ENCODE data around the gene IL9R.
"Not testable (repeated sequence)": the region's sequence is repeated elsewhere in the genome, so short reads cannot be mapped to it uniquely, and the experiment has no call there.

The IL9R gene

GRCh38 chrX:155997436-155997835, at the start of gene IL9R:
TSS of gene IL9R (plus strand) at chrX:155997696. CDS start at chrX:155997760, 64 bp downstream.
- no peak for FAIRE-seq

GRCh38 chrX:155949098-155949497, 48.4 kb upstream of the IL9R start:
- no peak for FAIRE-seq

GRCh38 chrX:155951237-155951789, 46.2 kb upstream of the IL9R start:
- FAIRE-seq: no peak

GRCh38 chrX:155953055-155953454, 44.4 kb upstream of the IL9R start:
- FAIRE-seq: no peak

GRCh38 chrX:155954793-155955192, 42.7 kb upstream of the IL9R start:
- no peak for FAIRE-seq

- no peak for FAIRE-seq
Measured at GRCh38 chrX:155956099-155956498, 41.4 kb upstream of the IL9R start.

GRCh38 chrX:155956649-155957048, 40.8 kb upstream of the IL9R start:
- FAIRE-seq: no peak

GRCh38 chrX:155957843-155958242, 39.7 kb upstream of the IL9R start:
- FAIRE-seq: no peak

- no peak for FAIRE-seq
Measured at GRCh38 chrX:155959018-155959587, 38.4 kb upstream of the IL9R start.

GRCh38 chrX:155962906-155963305, 34.6 kb upstream of the IL9R start:
- no peak for FAIRE-seq

GRCh38 chrX:155966876-155967275, 30.6 kb upstream of the IL9R start:
- FAIRE-seq: no peak

- FAIRE-seq: no peak
Measured at GRCh38 chrX:155967653-155968325, 29.7 kb upstream of the IL9R start.

GRCh38 chrX:155968326-155968661, 29.2 kb upstream of the IL9R start:
- no peak for FAIRE-seq

- FAIRE-seq: no peak
Measured at GRCh38 chrX:155968791-155969190, 28.7 kb upstream of the IL9R start.

GRCh38 chrX:155971658-155972057, 25.8 kb upstream of the IL9R start:
- FAIRE-seq: not testable (repeated sequence)

GRCh38 chrX:155972241-155972640, 25.3 kb upstream of the IL9R start:
- not testable (repeated sequence) for FAIRE-seq

- no peak for FAIRE-seq
Measured at GRCh38 chrX:155983326-155983725, 14.2 kb upstream of the IL9R start.

GRCh38 chrX:155985208-155985607, 12.3 kb upstream of the IL9R start:
- FAIRE-seq: no peak

- not testable (repeated sequence) for FAIRE-seq
Measured at GRCh38 chrX:155986995-155987394, 10.5 kb upstream of the IL9R start.

GRCh38 chrX:155988859-155989258, 8.6 kb upstream of the IL9R start:
- FAIRE-seq: no peak

GRCh38 chrX:155993421-155993820, 4.1 kb upstream of the IL9R start:
- no peak for FAIRE-seq

GRCh38 chrX:155995321-155995875, 2.1 kb upstream of the IL9R start:
- no peak for FAIRE-seq

GRCh38 chrX:155998116-155998515, 620 bp downstream of the IL9R start:
- FAIRE-seq: no peak

All from colon (tissue), 2 donors.